H1 (cell line): ENCODE results near the gene NLGN4Y. TPM values are rescaled to one million over a fixed set of nuclear protein-coding genes. Genes with fewer than 3 reads are reported as not detected.

Source experiments
- polyA plus RNA-seq, 7 experiments: library from polyadenylated mRNA; depleted of rRNA in 3 of 7; stranded (reverse) in 5 of 7; unstranded in 2 of 7; fragments of >200 nt in 5 of 7; fragments of 200-250 nt in 2 of 7; gene quantifications; 1 replicate in 5 of 7; 2 replicates in 1 of 7; 4 replicates in 1 of 7; pipeline versions ENCODE4 v1.2.1 to v1.2.3, GENCODE V29; 2011 to 2013; ENCODE audit warnings: missing spikeins in 2 of 7, mixed read lengths in 2 of 7
- total RNA-seq: library from RNA; stranded (reverse); fragmentation: NEBNext Ultra II Directional; extraction: Animal tissue kit (Norgen Biotek cat#: 25700); gene quantifications from 2 replicates; pipeline ENCODE4 v1.2.1, GENCODE V29; 2021
- TF ChIP-seq, protein P1 (sequence below): fragments of 300-600 bp; sonication (generic); IDR thresholded peaks from 2 replicates; pipeline ENCODE4 v1.7.1; 2012; ENCODE audit warnings: low read length, moderate library complexity, mild to moderate bottlenecking, inconsistent platforms; ENCODE audit not compliant: insufficient replicate concordance

NLGN4Y gene
- total and polyA plus RNA-seq, 2 of the 8 experiments (the other 6 are each of a cell fraction or from before 2014, with no cell fraction given): 35.7 to 51.3 TPM

DNA sequence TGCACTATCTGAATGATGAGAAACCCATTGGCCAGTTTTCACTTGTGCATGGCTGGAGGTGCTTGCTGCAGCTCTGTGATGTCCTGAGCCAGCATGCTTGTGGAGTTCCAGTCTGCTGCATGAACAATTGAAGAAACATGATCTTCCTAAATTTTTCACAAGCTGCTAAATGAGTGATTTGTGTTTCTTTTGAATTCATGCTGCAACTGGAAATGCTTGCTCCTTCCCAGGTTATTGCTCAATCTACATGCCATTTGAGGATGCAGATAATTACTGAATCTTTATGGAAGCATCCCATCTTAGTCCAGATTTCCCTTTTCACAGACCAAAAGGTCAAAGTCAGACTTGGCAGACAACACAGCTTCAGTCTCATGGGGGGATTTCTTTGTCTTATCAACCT lies 170.2 kb downstream of the NLGN4Y start (continued):
- TF ChIP-seq, protein P1, sequence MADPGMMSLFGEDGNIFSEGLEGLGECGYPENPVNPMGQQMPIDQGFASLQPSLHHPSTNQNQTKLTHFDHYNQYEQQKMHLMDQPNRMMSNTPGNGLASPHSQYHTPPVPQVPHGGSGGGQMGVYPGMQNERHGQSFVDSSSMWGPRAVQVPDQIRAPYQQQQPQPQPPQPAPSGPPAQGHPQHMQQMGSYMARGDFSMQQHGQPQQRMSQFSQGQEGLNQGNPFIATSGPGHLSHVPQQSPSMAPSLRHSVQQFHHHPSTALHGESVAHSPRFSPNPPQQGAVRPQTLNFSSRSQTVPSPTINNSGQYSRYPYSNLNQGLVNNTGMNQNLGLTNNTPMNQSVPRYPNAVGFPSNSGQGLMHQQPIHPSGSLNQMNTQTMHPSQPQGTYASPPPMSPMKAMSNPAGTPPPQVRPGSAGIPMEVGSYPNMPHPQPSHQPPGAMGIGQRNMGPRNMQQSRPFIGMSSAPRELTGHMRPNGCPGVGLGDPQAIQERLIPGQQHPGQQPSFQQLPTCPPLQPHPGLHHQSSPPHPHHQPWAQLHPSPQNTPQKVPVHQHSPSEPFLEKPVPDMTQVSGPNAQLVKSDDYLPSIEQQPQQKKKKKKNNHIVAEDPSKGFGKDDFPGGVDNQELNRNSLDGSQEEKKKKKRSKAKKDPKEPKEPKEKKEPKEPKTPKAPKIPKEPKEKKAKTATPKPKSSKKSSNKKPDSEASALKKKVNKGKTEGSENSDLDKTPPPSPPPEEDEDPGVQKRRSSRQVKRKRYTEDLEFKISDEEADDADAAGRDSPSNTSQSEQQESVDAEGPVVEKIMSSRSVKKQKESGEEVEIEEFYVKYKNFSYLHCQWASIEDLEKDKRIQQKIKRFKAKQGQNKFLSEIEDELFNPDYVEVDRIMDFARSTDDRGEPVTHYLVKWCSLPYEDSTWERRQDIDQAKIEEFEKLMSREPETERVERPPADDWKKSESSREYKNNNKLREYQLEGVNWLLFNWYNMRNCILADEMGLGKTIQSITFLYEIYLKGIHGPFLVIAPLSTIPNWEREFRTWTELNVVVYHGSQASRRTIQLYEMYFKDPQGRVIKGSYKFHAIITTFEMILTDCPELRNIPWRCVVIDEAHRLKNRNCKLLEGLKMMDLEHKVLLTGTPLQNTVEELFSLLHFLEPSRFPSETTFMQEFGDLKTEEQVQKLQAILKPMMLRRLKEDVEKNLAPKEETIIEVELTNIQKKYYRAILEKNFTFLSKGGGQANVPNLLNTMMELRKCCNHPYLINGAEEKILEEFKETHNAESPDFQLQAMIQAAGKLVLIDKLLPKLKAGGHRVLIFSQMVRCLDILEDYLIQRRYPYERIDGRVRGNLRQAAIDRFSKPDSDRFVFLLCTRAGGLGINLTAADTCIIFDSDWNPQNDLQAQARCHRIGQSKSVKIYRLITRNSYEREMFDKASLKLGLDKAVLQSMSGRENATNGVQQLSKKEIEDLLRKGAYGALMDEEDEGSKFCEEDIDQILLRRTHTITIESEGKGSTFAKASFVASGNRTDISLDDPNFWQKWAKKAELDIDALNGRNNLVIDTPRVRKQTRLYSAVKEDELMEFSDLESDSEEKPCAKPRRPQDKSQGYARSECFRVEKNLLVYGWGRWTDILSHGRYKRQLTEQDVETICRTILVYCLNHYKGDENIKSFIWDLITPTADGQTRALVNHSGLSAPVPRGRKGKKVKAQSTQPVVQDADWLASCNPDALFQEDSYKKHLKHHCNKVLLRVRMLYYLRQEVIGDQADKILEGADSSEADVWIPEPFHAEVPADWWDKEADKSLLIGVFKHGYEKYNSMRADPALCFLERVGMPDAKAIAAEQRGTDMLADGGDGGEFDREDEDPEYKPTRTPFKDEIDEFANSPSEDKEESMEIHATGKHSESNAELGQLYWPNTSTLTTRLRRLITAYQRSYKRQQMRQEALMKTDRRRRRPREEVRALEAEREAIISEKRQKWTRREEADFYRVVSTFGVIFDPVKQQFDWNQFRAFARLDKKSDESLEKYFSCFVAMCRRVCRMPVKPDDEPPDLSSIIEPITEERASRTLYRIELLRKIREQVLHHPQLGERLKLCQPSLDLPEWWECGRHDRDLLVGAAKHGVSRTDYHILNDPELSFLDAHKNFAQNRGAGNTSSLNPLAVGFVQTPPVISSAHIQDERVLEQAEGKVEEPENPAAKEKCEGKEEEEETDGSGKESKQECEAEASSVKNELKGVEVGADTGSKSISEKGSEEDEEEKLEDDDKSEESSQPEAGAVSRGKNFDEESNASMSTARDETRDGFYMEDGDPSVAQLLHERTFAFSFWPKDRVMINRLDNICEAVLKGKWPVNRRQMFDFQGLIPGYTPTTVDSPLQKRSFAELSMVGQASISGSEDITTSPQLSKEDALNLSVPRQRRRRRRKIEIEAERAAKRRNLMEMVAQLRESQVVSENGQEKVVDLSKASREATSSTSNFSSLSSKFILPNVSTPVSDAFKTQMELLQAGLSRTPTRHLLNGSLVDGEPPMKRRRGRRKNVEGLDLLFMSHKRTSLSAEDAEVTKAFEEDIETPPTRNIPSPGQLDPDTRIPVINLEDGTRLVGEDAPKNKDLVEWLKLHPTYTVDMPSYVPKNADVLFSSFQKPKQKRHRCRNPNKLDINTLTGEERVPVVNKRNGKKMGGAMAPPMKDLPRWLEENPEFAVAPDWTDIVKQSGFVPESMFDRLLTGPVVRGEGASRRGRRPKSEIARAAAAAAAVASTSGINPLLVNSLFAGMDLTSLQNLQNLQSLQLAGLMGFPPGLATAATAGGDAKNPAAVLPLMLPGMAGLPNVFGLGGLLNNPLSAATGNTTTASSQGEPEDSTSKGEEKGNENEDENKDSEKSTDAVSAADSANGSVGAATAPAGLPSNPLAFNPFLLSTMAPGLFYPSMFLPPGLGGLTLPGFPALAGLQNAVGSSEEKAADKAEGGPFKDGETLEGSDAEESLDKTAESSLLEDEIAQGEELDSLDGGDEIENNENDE: no peak
